K562 (cell line): ENCODE data around the gene GRWD1. TPM values are rescaled to one million over a fixed set of nuclear protein-coding genes. Genes with fewer than 3 reads are reported as not detected.

Experiments
- ARNT ChIP-seq, 2 experiments: fragments of 450-650 bp; IDR thresholded peaks; 2 replicates each; pipeline ENCODE4 v1.6.1; 2016; ENCODE audit warnings: mild to moderate bottlenecking in 1 of 2
- ATF3 ChIP-seq, 2 experiments: fragments of 450-650 bp in 1 of 2; sonication (generic) in 1 of 2; formaldehyde crosslinking in 1 of 2; IDR thresholded peaks in 1 of 2; conservative IDR thresholded peaks in 1 of 2; 2 replicates each; pipeline versions ENCODE4 v1.6.1 to v1.8.1; 2016 to 2023; ENCODE audit warnings: mild to moderate bottlenecking in 2 of 2, moderate library complexity in 2 of 2, inconsistent platforms in 1 of 2, missing genetic modification reagents in 1 of 2
- BCOR ChIP-seq: fragments of 450-650 bp; IDR thresholded peaks from 2 replicates; pipeline ENCODE4 v1.6.1; 2016
- MBD2 ChIP-seq: sonication (generic); IDR thresholded peaks from 2 replicates; pipeline ENCODE4 v1.6.1; 2016; ENCODE audit warnings: low read depth, borderline replicate concordance
- PKNOX1 ChIP-seq: fragments of 450-650 bp; IDR thresholded peaks from 2 replicates; pipeline ENCODE4 v1.6.1; 2016
- PRDM10 ChIP-seq: fragments of 450-650 bp; IDR thresholded peaks from 2 replicates; pipeline ENCODE4 v1.6.1; 2018; ENCODE audit not compliant: partially characterized antibody
- SMARCA4 ChIP-seq: fragments of 450-650 bp; IDR thresholded peaks from 2 replicates; pipeline ENCODE4 v1.6.1; 2016
- ZBTB40 ChIP-seq, 2 experiments: fragments of 450-650 bp in 1 of 2; sonication (generic) in 1 of 2; formaldehyde crosslinking in 1 of 2; IDR thresholded peaks; 2 replicates each; pipeline versions ENCODE4 v1.7.1 to v1.9.0; 2016 to 2022; ENCODE audit warnings: inconsistent platforms in 1 of 2, mild to moderate bottlenecking in 1 of 2, missing genetic modification reagents in 1 of 2
- ZNF280B ChIP-seq: fragments of 250-450 bp; sonication (Bioruptor Pico); IDR thresholded peaks from 2 replicates; pipeline ENCODE4 v1.5.1; 2021; ENCODE audit warnings: mild to moderate bottlenecking
- polyA plus RNA-seq, 8 experiments: library from polyadenylated mRNA; depleted of rRNA in 4 of 8; stranded (reverse) in 5 of 8; unstranded in 3 of 8; fragments of >200 nt; fragmentation: Nextera tagmentation in 2 of 8; fragmentation: Illumina TruSeq in 1 of 8; extraction: Ambion mirVana in 2 of 8; extraction: Trizol in 1 of 8; gene quantifications; 2 replicates each; pipeline versions ENCODE4 v1.2.1 to v1.2.3, GENCODE V29; 2011 to 2014; ENCODE audit warnings: inconsistent platforms in 1 of 8, missing spikeins in 1 of 8
- total RNA-seq, 7 experiments: library from RNA; depleted of rRNA in 6 of 7; stranded (reverse); fragments of >200 nt in 6 of 7; fragmentation: Illumina TruSeq in 2 of 7; extraction: Trizol in 2 of 7; gene quantifications; 2 replicates each; pipeline versions ENCODE4 v1.2.1 to v1.2.3, GENCODE V29; 2011 to 2021; ENCODE audit warnings: low replicate concordance in 1 of 7

GRWD1 gene
- total and polyA plus RNA-seq, 9 of the 15 experiments (the other 6 are each of a cell fraction or from before 2014, with no cell fraction given), result 1.5 to 87.2 (median 24.5) TPM

GRCh38 chr19:48403606-48404005 lies 42.2 kb upstream of the GRWD1 start (continued):
- TF ChIP-seq ZBTB40 (IDR thresholded peaks at IDR 0.05), result peak; percentile 37; the same call in 1 of the 2 replicates
- no peak for TF ChIP-seq ZBTB40 (CRISPR knock-in tag; IDR thresholded peaks at IDR 0.05)
- TF ChIP-seq ATF3 (IDR thresholded peaks at IDR 0.05), result no peak
- TF ChIP-seq ATF3 (CRISPR knock-in tag; conservative IDR thresholded peaks at IDR 0.05), result no peak
- no peak for TF ChIP-seq SMARCA4
- no peak for TF ChIP-seq BCOR
- TF ChIP-seq ZNF280B, result no peak
- TF ChIP-seq PRDM10, result peak; percentile 91
- TF ChIP-seq ARNT (IDR thresholded peaks at IDR 0.05), result 0 out of 4 replicates have a peak, but pooled peaks of 1 of the 2 experiments have one; percentile 54
- peak; percentile 60; the same call in 1 of the 2 replicates for TF ChIP-seq MBD2
- TF ChIP-seq PKNOX1, result peak; percentile 6; the same call in 1 of the 2 replicates
